H1 (cell line): ENCODE data around the gene ZNF248. TPM values are rescaled to one million over a fixed set of nuclear protein-coding genes. Genes with fewer than 3 reads are reported as not detected.

ENCODE experiments used
- MAFK ChIP-seq: IDR thresholded peaks from 2 replicates; pipeline ENCODE4 v1.6.1; 2012; ENCODE audit warnings: low read depth, mild to moderate bottlenecking, improper control_type of control experiment, low read length
- POLR2AphosphoS5 ChIP-seq: IDR thresholded peaks from 2 replicates; pipeline ENCODE4 v1.6.1; 2011; ENCODE audit warnings: low read depth, low read length
- RXRA ChIP-seq: IDR thresholded peaks from 2 replicates; pipeline ENCODE4 v1.6.1; 2011; ENCODE audit warnings: low read depth, mild to moderate bottlenecking, low read length, moderate library complexity; ENCODE audit not compliant: insufficient read depth
- SIN3A ChIP-seq, 2 experiments: IDR thresholded peaks in 1 of 2; conservative IDR thresholded peaks in 1 of 2; 2 replicates each; pipeline ENCODE4 v1.6.1; 2011 to 2012; ENCODE audit warnings: low read length in 2 of 2, improper control_type of control experiment in 1 of 2, low read depth in 1 of 2, mild to moderate bottlenecking in 1 of 2
- SP2 ChIP-seq: IDR thresholded peaks from 2 replicates; pipeline ENCODE4 v1.6.1; 2012; ENCODE audit warnings: mild to moderate bottlenecking, low read length, inconsistent platforms
- TEAD4 ChIP-seq: IDR thresholded peaks from 2 replicates; pipeline ENCODE4 v1.6.1; 2012; ENCODE audit warnings: low read depth, low read length, inconsistent platforms, mixed read lengths
- YY1 ChIP-seq: IDR thresholded peaks from 2 replicates; pipeline ENCODE4 v1.6.1; 2011; ENCODE audit warnings: low read depth, mild to moderate bottlenecking, low read length
- polyA plus RNA-seq, 7 experiments: library from polyadenylated mRNA; depleted of rRNA in 3 of 7; stranded (reverse) in 5 of 7; unstranded in 2 of 7; fragments of >200 nt in 5 of 7; fragments of 200-250 nt in 2 of 7; gene quantifications; 1 replicate in 5 of 7; 2 replicates in 1 of 7; 4 replicates in 1 of 7; pipeline versions ENCODE4 v1.2.1 to v1.2.3, GENCODE V29; 2011 to 2013; ENCODE audit warnings: missing spikeins in 2 of 7, mixed read lengths in 2 of 7
- total RNA-seq: library from RNA; stranded (reverse); fragmentation: NEBNext Ultra II Directional; extraction: Animal tissue kit (Norgen Biotek cat#: 25700); gene quantifications from 2 replicates; pipeline ENCODE4 v1.2.1, GENCODE V29; 2021
- TF ChIP-seq, protein P1 (sequence below): fragments of 300-600 bp; sonication (generic); IDR thresholded peaks from 2 replicates; pipeline ENCODE4 v1.7.1; 2012; ENCODE audit warnings: low read length, moderate library complexity, mild to moderate bottlenecking, inconsistent platforms; ENCODE audit not compliant: insufficient replicate concordance

Gene ZNF248
- total and polyA plus RNA-seq, 2 of the 8 experiments (the other 6 are each of a cell fraction or from before 2014, with no cell fraction given), result 9.1 TPM; not detected in 1

DNA sequence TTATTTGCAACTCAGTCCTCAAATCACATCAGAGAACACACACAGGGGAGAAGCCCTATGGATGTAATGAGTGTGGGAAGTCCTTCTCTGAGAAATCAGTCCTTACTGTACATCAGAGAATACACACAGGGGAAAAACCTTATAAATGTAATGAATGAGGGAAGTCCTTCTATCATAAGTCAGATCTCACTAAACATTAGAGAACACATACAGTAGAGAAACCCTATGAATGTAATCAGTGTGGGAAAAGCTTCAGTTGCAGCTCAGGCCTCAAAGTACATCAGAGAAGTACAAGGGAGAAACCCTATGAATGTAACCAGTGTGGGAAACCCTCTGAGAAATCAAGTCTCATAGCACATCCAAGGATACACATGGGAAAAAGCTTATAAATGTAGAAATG lies 39.0 kb upstream of the ZNF248 start (continued):
- TF ChIP-seq, protein P1, sequence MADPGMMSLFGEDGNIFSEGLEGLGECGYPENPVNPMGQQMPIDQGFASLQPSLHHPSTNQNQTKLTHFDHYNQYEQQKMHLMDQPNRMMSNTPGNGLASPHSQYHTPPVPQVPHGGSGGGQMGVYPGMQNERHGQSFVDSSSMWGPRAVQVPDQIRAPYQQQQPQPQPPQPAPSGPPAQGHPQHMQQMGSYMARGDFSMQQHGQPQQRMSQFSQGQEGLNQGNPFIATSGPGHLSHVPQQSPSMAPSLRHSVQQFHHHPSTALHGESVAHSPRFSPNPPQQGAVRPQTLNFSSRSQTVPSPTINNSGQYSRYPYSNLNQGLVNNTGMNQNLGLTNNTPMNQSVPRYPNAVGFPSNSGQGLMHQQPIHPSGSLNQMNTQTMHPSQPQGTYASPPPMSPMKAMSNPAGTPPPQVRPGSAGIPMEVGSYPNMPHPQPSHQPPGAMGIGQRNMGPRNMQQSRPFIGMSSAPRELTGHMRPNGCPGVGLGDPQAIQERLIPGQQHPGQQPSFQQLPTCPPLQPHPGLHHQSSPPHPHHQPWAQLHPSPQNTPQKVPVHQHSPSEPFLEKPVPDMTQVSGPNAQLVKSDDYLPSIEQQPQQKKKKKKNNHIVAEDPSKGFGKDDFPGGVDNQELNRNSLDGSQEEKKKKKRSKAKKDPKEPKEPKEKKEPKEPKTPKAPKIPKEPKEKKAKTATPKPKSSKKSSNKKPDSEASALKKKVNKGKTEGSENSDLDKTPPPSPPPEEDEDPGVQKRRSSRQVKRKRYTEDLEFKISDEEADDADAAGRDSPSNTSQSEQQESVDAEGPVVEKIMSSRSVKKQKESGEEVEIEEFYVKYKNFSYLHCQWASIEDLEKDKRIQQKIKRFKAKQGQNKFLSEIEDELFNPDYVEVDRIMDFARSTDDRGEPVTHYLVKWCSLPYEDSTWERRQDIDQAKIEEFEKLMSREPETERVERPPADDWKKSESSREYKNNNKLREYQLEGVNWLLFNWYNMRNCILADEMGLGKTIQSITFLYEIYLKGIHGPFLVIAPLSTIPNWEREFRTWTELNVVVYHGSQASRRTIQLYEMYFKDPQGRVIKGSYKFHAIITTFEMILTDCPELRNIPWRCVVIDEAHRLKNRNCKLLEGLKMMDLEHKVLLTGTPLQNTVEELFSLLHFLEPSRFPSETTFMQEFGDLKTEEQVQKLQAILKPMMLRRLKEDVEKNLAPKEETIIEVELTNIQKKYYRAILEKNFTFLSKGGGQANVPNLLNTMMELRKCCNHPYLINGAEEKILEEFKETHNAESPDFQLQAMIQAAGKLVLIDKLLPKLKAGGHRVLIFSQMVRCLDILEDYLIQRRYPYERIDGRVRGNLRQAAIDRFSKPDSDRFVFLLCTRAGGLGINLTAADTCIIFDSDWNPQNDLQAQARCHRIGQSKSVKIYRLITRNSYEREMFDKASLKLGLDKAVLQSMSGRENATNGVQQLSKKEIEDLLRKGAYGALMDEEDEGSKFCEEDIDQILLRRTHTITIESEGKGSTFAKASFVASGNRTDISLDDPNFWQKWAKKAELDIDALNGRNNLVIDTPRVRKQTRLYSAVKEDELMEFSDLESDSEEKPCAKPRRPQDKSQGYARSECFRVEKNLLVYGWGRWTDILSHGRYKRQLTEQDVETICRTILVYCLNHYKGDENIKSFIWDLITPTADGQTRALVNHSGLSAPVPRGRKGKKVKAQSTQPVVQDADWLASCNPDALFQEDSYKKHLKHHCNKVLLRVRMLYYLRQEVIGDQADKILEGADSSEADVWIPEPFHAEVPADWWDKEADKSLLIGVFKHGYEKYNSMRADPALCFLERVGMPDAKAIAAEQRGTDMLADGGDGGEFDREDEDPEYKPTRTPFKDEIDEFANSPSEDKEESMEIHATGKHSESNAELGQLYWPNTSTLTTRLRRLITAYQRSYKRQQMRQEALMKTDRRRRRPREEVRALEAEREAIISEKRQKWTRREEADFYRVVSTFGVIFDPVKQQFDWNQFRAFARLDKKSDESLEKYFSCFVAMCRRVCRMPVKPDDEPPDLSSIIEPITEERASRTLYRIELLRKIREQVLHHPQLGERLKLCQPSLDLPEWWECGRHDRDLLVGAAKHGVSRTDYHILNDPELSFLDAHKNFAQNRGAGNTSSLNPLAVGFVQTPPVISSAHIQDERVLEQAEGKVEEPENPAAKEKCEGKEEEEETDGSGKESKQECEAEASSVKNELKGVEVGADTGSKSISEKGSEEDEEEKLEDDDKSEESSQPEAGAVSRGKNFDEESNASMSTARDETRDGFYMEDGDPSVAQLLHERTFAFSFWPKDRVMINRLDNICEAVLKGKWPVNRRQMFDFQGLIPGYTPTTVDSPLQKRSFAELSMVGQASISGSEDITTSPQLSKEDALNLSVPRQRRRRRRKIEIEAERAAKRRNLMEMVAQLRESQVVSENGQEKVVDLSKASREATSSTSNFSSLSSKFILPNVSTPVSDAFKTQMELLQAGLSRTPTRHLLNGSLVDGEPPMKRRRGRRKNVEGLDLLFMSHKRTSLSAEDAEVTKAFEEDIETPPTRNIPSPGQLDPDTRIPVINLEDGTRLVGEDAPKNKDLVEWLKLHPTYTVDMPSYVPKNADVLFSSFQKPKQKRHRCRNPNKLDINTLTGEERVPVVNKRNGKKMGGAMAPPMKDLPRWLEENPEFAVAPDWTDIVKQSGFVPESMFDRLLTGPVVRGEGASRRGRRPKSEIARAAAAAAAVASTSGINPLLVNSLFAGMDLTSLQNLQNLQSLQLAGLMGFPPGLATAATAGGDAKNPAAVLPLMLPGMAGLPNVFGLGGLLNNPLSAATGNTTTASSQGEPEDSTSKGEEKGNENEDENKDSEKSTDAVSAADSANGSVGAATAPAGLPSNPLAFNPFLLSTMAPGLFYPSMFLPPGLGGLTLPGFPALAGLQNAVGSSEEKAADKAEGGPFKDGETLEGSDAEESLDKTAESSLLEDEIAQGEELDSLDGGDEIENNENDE, result no peak
- TF ChIP-seq SP2, result no peak
- no peak for TF ChIP-seq SIN3A (conservative IDR thresholded peaks at IDR 0.05 in 1 of 2, IDR thresholded peaks at IDR 0.05 in 1 of 2; ENCODE audit: low read depth in 1 of 2, low read length in 2 of 2)
- no peak for TF ChIP-seq TEAD4
- TF ChIP-seq YY1, result no peak
- TF ChIP-seq MAFK, result no peak
- TF ChIP-seq RXRA, result no peak
- TF ChIP-seq POLR2AphosphoS5, result no peak
